Astrocyte (in vitro differentiated cells and primary cell): Measurements from ENCODE around the gene ADGRB2. TPM values are rescaled to one million over a fixed set of nuclear protein-coding genes. Genes with fewer than 3 reads are reported as not detected.

Experiments
- DNase-seq: peaks from one replicate; pipeline ENCODE4 v3.0.0-alpha.2; 2010; ENCODE audit warnings: low read depth
- FAIRE-seq: peaks from 2 replicates; lab custom pipeline; 2011; peaks lifted over from hg19 to GRCh38; lab: Jason Lieb, UNC
- H2AFZ ChIP-seq: 2 replicates; pipeline ENCODE4 v1.6.0; 2012; ENCODE audit warnings: low read depth, low read length, inconsistent platforms
- H3K27ac ChIP-seq: 2 replicates; pipeline ENCODE4 v1.5.1; 2011; ENCODE audit warnings: low read depth, low read length, inconsistent platforms
- H3K27me3 ChIP-seq: 2 replicates; pipeline ENCODE4 v1.6.0; 2011; ENCODE audit warnings: low read length, inconsistent platforms; ENCODE audit not compliant: insufficient read depth
- H3K36me3 ChIP-seq: 2 replicates; pipeline ENCODE4 v1.5.1; 2011; ENCODE audit warnings: low read length, inconsistent platforms; ENCODE audit not compliant: insufficient read depth
- H3K4me1 ChIP-seq: 2 replicates; pipeline ENCODE4 v1.5.1; 2011; ENCODE audit warnings: low read length, inconsistent platforms; ENCODE audit not compliant: insufficient read depth
- H3K4me2 ChIP-seq: 2 replicates; pipeline ENCODE4 v1.6.0; 2012; ENCODE audit warnings: low read length, inconsistent platforms
- H3K4me3 ChIP-seq: 2 replicates; pipeline ENCODE4 v1.5.1; 2011; ENCODE audit warnings: low read depth, mild to moderate bottlenecking, low read length, inconsistent platforms; ENCODE audit not compliant: insufficient read depth
- H3K79me2 ChIP-seq: 2 replicates; pipeline ENCODE4 v1.6.0; 2012; ENCODE audit warnings: mild to moderate bottlenecking, low read length, inconsistent platforms; ENCODE audit not compliant: insufficient read depth
- H3K9ac ChIP-seq: 2 replicates; pipeline ENCODE4 v1.6.0; 2012; ENCODE audit warnings: mild to moderate bottlenecking, low read length, inconsistent platforms
- H3K9me3 ChIP-seq: 2 replicates; pipeline ENCODE4 v1.5.1; 2012; ENCODE audit warnings: low read depth, mild to moderate bottlenecking, low read length, inconsistent platforms; ENCODE audit not compliant: insufficient read depth
- H4K20me1 ChIP-seq: 2 replicates; pipeline ENCODE4 v1.6.0; 2012; ENCODE audit warnings: low read length, inconsistent platforms; ENCODE audit not compliant: insufficient read depth
- H3K27ac Mint-ChIP-seq: one replicate; pipeline ENCODE4 v1.8.0; 2021; ENCODE audit warnings: mild to moderate bottlenecking, mixed read lengths; ENCODE audit not compliant: unreplicated experiment
- H3K27me3 Mint-ChIP-seq: one replicate; pipeline ENCODE4 v1.8.0; 2021; ENCODE audit warnings: low read depth, mixed read lengths; ENCODE audit not compliant: unreplicated experiment
- H3K36me3 Mint-ChIP-seq: one replicate; pipeline ENCODE4 v1.8.0; 2021; ENCODE audit warnings: low read depth, mixed read lengths; ENCODE audit not compliant: unreplicated experiment
- H3K4me1 Mint-ChIP-seq: one replicate; pipeline ENCODE4 v1.8.0; 2021; ENCODE audit warnings: low read depth, mixed read lengths; ENCODE audit not compliant: unreplicated experiment
- H3K4me3 Mint-ChIP-seq: one replicate; pipeline ENCODE4 v1.8.0; 2021; ENCODE audit warnings: mild to moderate bottlenecking, moderate library complexity, mixed read lengths; ENCODE audit not compliant: unreplicated experiment
- H3K9me3 Mint-ChIP-seq: one replicate; pipeline ENCODE4 v1.8.0; 2021; ENCODE audit warnings: mild to moderate bottlenecking, mixed read lengths; ENCODE audit not compliant: unreplicated experiment
- CTCF ChIP-seq: IDR thresholded peaks from 2 replicates; pipeline ENCODE4 v1.5.1; 2011; ENCODE audit warnings: low read depth, mild to moderate bottlenecking, inconsistent platforms, low read length, moderate library complexity; ENCODE audit not compliant: insufficient read depth
- EZH2 ChIP-seq: IDR thresholded peaks from 2 replicates; pipeline ENCODE4 v1.6.1; 2012; ENCODE audit warnings: mild to moderate bottlenecking, low read length, inconsistent platforms; ENCODE audit not compliant: insufficient read depth
- total RNA-seq: library from RNA; stranded (reverse); gene quantifications from 2 replicates; pipeline ENCODE4 v1.2.1, GENCODE V29; 2021

ADGRB2 gene
- total RNA-seq, 1 donor from 2014 or later = 25.8 TPM

GRCh38 chr1:31811605-31812004 lies 47.5 kb upstream of the ADGRB2 start:
- H3K9me3 ChIP-seq = no peaks in the 10 kb centered on the region
- no peak overlapping the region for H3K4me3 ChIP-seq
- no peaks in the 10 kb centered on the region for H3K36me3 ChIP-seq
- peak; percentile 49 for DNase-seq
- H2AFZ ChIP-seq = no peak overlapping the region
- no peak for TF ChIP-seq EZH2
- TF ChIP-seq CTCF = no peak
- no peaks in the 10 kb centered on the region for H3K9me3 Mint-ChIP-seq
- no peak for FAIRE-seq
- no peak overlapping the region for H3K27ac ChIP-seq
- H3K36me3 Mint-ChIP-seq = no peaks in the 10 kb centered on the region
- H3K4me1 ChIP-seq = no peaks in the 10 kb centered on the region
- no peaks in the 10 kb centered on the region for H4K20me1 ChIP-seq
- no peak overlapping the region for H3K9ac ChIP-seq
- no peak overlapping the region for H3K4me3 Mint-ChIP-seq
- no peak overlapping the region for H3K27ac Mint-ChIP-seq
- peaks cover 2% of the 10 kb centered on the region for H3K27me3 Mint-ChIP-seq
- no peak overlapping the region for H3K4me2 ChIP-seq
- H3K27me3 ChIP-seq = no peaks in the 10 kb centered on the region
- no peaks in the 10 kb centered on the region for H3K4me1 Mint-ChIP-seq
- no peaks in the 10 kb centered on the region for H3K79me2 ChIP-seq

GRCh38 chr1:31809698-31810097 lies 45.6 kb upstream of the ADGRB2 start:
- DNase-seq (no peak), FAIRE-seq (no peak)
- Mint-ChIP-seq H3K4me1 (no peaks in the 10 kb centered on the region), H3K36me3 (no peaks in the 10 kb centered on the region), H3K27ac (no peak overlapping the region), H3K9me3 (no peaks in the 10 kb centered on the region), H3K4me3 (no peak overlapping the region), H3K27me3 (peaks cover 2% of the 10 kb centered on the region)
- Histone ChIP-seq H3K27ac (no peak overlapping the region), H2AFZ (no peak overlapping the region), H3K9ac (no peak overlapping the region), H4K20me1 (no peaks in the 10 kb centered on the region), H3K4me3 (no peak overlapping the region), H3K27me3 (no peaks in the 10 kb centered on the region), H3K79me2 (no peaks in the 10 kb centered on the region), H3K4me1 (no peaks in the 10 kb centered on the region), H3K36me3 (no peaks in the 10 kb centered on the region), H3K4me2 (peak overlapping the region; percentile 3), H3K9me3 (no peaks in the 10 kb centered on the region)
- TF ChIP-seq EZH2 (no peak), CTCF (no peak)

GRCh38 chr1:31807273-31808048 lies 43.3 kb upstream of the ADGRB2 start:
- TF ChIP-seq CTCF = no peak
- no peak for TF ChIP-seq EZH2
- Mint-ChIP-seq H3K27me3 (no peaks in the 10 kb centered on the region), H3K9me3 (no peaks in the 10 kb centered on the region), H3K4me3 (no peak overlapping the region), H3K4me1 (no peaks in the 10 kb centered on the region), H3K36me3 (no peaks in the 10 kb centered on the region), H3K27ac (no peak overlapping the region)
- Histone ChIP-seq H3K4me3 (no peak overlapping the region), H3K79me2 (no peaks in the 10 kb centered on the region), H3K27me3 (no peaks in the 10 kb centered on the region), H3K9ac (no peak overlapping the region), H4K20me1 (no peaks in the 10 kb centered on the region), H3K27ac (no peak overlapping the region), H3K4me2 (no peak overlapping the region), H2AFZ (no peak overlapping the region), H3K9me3 (no peaks in the 10 kb centered on the region), H3K4me1 (no peaks in the 10 kb centered on the region), H3K36me3 (no peaks in the 10 kb centered on the region)
- FAIRE-seq (no peak), DNase-seq (no peak)
